Activated CD8-positive, alpha-beta memory T cell treated with anti-CD3 and anti-CD28 coated beads, Interleukin-2, amount 50 U/mL, for 1 hour (primary cell): ENCODE measurements around the gene RAB14.
"Not testable (repeated sequence)": the region's sequence is repeated elsewhere in the genome, so short reads cannot be mapped to it uniquely, and the experiment has no call there.

Experiments used
- DNase-seq: peaks from one replicate; pipeline ENCODE4 v3.0.0-alpha.2; 2020; ENCODE audit errors: extremely low read depth

The RAB14 gene

GRCh38 chr9:121191235-121191634, 10.4 kb downstream of the RAB14 start:
- DNase-seq, result no peak

- no peak for DNase-seq
Observed at GRCh38 chr9:121189660-121190059, 12.0 kb downstream of the RAB14 start.

- no peak for DNase-seq
Observed at GRCh38 chr9:121189006-121189405, 12.7 kb downstream of the RAB14 start.

- DNase-seq, result no peak
Observed at GRCh38 chr9:121187636-121188305, 13.9 kb downstream of the RAB14 start.

- no peak for DNase-seq
Observed at GRCh38 chr9:121185774-121186403, 15.8 kb downstream of the RAB14 start.

GRCh38 chr9:121185178-121185745, 16.4 kb downstream of the RAB14 start:
- DNase-seq, result no peak

GRCh38 chr9:121184463-121184862, 17.2 kb downstream of the RAB14 start:
- DNase-seq, result no peak

GRCh38 chr9:121183666-121184423, 17.8 kb downstream of the RAB14 start:
- DNase-seq, result no peak

GRCh38 chr9:121182989-121183388, 18.7 kb downstream of the RAB14 start:
- DNase-seq, result no peak

- DNase-seq, result no peak
Observed at GRCh38 chr9:121182101-121182836, 19.4 kb downstream of the RAB14 start.

- no peak for DNase-seq
Observed at GRCh38 chr9:121179930-121180681, 21.6 kb downstream of the RAB14 start.

- DNase-seq, result not testable (repeated sequence)
Observed at GRCh38 chr9:121179373-121179721, 22.3 kb downstream of the RAB14 start.

GRCh38 chr9:121178676-121179372, 22.8 kb downstream of the RAB14 start:
- DNase-seq, result no peak

GRCh38 chr9:121173501-121173900, 28.2 kb downstream of the RAB14 start:
- no peak for DNase-seq

- DNase-seq, result no peak
Observed at GRCh38 chr9:121172726-121173487, 28.8 kb downstream of the RAB14 start.

GRCh38 chr9:121171236-121171635, 30.4 kb downstream of the RAB14 start:
- DNase-seq, result no peak

GRCh38 chr9:121169094-121169601, 32.5 kb downstream of the RAB14 start:
- no peak for DNase-seq

GRCh38 chr9:121168052-121168451, 33.6 kb downstream of the RAB14 start:
- DNase-seq, result no peak

- no peak for DNase-seq
Observed at GRCh38 chr9:121160025-121160424, 41.6 kb downstream of the RAB14 start.

- DNase-seq, result no peak
Observed at GRCh38 chr9:121157939-121158338, 43.7 kb downstream of the RAB14 start.
